AG04450 (cell line): ENCODE measurements around the gene PSMD13. TPM values are rescaled to one million over a fixed set of nuclear protein-coding genes. Genes with fewer than 3 reads are reported as not detected.

ENCODE experiments used
- CTCF ChIA-PET: fragments of 300-600, 350-600 bp; formaldehyde crosslinking; extraction: SDS; loops from one replicate; lab custom pipeline; 2022; ENCODE audit warnings: antibody characterized with exemption, inconsistent platforms; lab: Charles Lee
- POLR2A ChIA-PET: fragments of 350-600 bp; formaldehyde crosslinking; extraction: SDS; loops from one replicate; lab custom pipeline; 2021; ENCODE audit warnings: antibody characterized with exemption, inconsistent platforms; lab: Yijun Ruan, JAX
- DNase-seq: peaks from one replicate; pipeline ENCODE4 v3.0.0-alpha.2; 2011; ENCODE audit warnings: low read depth, low spot score
- H3K27ac ChIP-seq: one replicate; pipeline ENCODE4 v1.5.1; 2012; ENCODE audit warnings: low read depth, low read length, control low read depth
- H3K27me3 ChIP-seq: one replicate; pipeline ENCODE4 v1.6.0; 2012; ENCODE audit warnings: low read length; ENCODE audit not compliant: control insufficient read depth, insufficient read depth
- H3K4me3 ChIP-seq: 2 replicates; pipeline ENCODE4 v1.5.1; 2011; ENCODE audit warnings: mild to moderate bottlenecking, low read depth, low read length, control low read depth
- H3K9me3 ChIP-seq: 2 replicates; pipeline ENCODE4 v1.5.1; 2012; ENCODE audit warnings: low read length; ENCODE audit not compliant: control insufficient read depth, insufficient read depth
- CTCF ChIP-seq: IDR thresholded peaks from 2 replicates; pipeline ENCODE4 v1.5.1; 2011; ENCODE audit warnings: low read depth, low read length, control low read depth, inconsistent platforms
- polyA plus RNA-seq: library from polyadenylated mRNA; depleted of rRNA; stranded (reverse); fragments of >200 nt; gene quantifications from 2 replicates; pipeline ENCODE4 v1.2.3, GENCODE V29; 2011

PSMD13 gene
- polyA plus RNA-seq, 1 experiment, result 148 TPM

DNA sequence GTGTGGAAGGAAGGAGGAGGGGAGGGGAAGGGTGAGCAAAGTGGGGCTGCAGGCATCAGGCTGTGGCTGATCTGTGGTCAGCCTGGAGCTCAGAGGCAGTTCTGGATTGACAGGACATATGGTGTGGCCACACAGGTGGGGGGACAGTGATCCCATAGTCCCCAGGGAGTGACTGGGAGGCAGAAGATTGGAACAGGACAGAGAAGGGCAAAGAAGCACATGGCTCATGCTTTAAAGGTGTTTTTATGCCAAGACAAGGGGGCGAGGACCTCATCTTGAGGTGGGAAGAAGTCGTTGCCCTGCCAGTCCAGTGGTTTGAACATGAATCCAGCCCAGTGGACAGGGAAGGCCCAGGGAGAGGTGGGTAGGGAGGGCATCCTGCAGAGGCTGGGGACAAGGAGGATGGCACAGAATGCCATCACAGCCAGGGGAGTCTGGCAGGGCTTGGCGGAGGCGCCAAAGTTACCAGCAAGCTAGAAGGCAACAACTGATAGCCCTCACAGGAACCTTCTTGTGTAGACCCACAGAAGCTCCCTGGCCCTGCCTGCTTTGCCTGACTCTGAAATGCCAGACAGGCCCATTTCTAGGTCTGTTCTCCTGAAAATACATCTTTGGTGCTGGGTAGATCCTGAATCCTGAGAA, 32.7 kb upstream of the PSMD13 start:
- H3K4me3 ChIP-seq, result no peak overlapping the region
- POLR2A ChIA-PET, result no interaction called here
- H3K27me3 ChIP-seq, result no peaks in the 10 kb centered on the region
- TF ChIP-seq CTCF, result no peak
- no peak overlapping the region for H3K27ac ChIP-seq
- CTCF ChIA-PET, result interaction anchor here (0.6 kb wide), 1 partner anchor 160 kb away, joined by 6 read pairs; no protein-coding TSS in a partner anchor
- H3K9me3 ChIP-seq, result no peaks in the 10 kb centered on the region; the same call in 1 of the 2 replicates
- no peak for DNase-seq

DNA sequence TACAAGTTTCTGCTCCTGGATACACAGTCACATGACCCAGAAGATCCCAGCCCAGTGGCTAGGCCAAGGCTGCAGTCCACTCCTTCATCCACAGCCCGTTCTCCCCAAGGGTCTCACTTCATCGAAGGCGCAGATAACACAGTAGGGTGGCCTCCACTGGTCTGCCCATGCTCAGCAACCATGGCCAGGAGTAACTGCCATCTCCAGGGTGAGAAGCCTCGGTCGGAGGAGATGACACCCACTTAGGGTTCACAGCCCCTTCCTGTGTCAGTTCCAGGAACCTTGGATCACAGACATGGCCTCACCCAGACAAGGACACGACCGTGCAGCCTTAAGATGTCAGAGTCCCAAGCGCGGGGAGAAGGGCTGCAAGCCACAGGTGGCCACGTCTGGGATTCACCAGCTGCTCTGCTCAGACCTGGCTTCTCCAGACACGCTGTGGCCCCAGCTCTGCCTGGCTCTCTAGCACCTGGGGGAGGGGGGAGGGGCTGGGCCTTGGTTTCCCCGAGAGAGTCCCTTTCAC, 32.1 kb upstream of the PSMD13 start:
- CTCF ChIA-PET, result no interaction called here
- no peak overlapping the region for H3K27ac ChIP-seq

GRCh38 chr11:205221-206001, 31.4 kb upstream of the PSMD13 start:
- DNase-seq, result no peak
- ChIA-PET CTCF (no interaction called here), POLR2A (no interaction called here)

More for the DNA sequence above, 32.1 kb upstream of the PSMD13 start:
- DNase-seq, result no peak
- no peak overlapping the region for H3K4me3 ChIP-seq
- no peaks in the 10 kb centered on the region; the same call in 1 of the 2 replicates for H3K9me3 ChIP-seq
- no peaks in the 10 kb centered on the region for H3K27me3 ChIP-seq
- POLR2A ChIA-PET, result no interaction called here
- TF ChIP-seq CTCF, result no peak

GRCh38 chr11:206002-206384, 30.8 kb upstream of the PSMD13 start:
- ChIA-PET CTCF (no interaction called here), POLR2A (interaction anchor here (2.0 kb wide), 1 partner anchor 11 kb away, joined by 10 read pairs; no protein-coding TSS in a partner anchor)
- H3K4me3 ChIP-seq, result peak overlapping the region; percentile 98
- no peak for DNase-seq
- no peaks in the 10 kb centered on the region; the same call in 1 of the 2 replicates for H3K9me3 ChIP-seq
- H3K27ac ChIP-seq, result no peak overlapping the region
- H3K27me3 ChIP-seq, result no peaks in the 10 kb centered on the region
- TF ChIP-seq CTCF, result no peak

More at GRCh38 chr11:205221-206001, 31.4 kb upstream of the PSMD13 start:
- TF ChIP-seq CTCF, result no peak
- H3K9me3 ChIP-seq, result no peaks in the 10 kb centered on the region; the same call in 1 of the 2 replicates
- H3K27me3 ChIP-seq, result no peaks in the 10 kb centered on the region
- H3K27ac ChIP-seq, result no peak overlapping the region
- peak overlapping the region; percentile 98 for H3K4me3 ChIP-seq
